GM12878 (cell line): ENCODE data around the gene ESRP2. TPM values are rescaled to one million over a fixed set of nuclear protein-coding genes. Genes with fewer than 3 reads are reported as not detected.

Experiments used
- ATAC-seq: fragments of 200-7000 bp; cut with Tn5 transposase; 3 replicates; pipeline ENCODE4 v1.9.1; 2020; ENCODE audit warnings: mild to moderate bottlenecking, moderate library complexity
- BruUV-seq: library from RNA; stranded (reverse); fragments of 400-500 nt; replicated peaks from 2 replicates; lab custom pipeline; 2021; lab: Mats Ljungman, UMichigan
- CTCF ChIA-PET: fragments of 300-600 bp; sonication (Branson Sonifier 250); formaldehyde crosslinking; extraction: SDS; loops from one replicate; lab custom pipeline; 2021; ENCODE audit warnings: inconsistent platforms; lab: Yijun Ruan, JAX
- POLR2A ChIA-PET: fragments of 350-600 bp; formaldehyde crosslinking; extraction: SDS; loops from one replicate; lab custom pipeline; 2021; ENCODE audit warnings: inconsistent platforms; lab: Charles Lee
- RAD21 ChIA-PET: fragments of 300-600 bp; sonication (Branson Sonifier 250); formaldehyde crosslinking; loops from one replicate; lab custom pipeline; 2023; ENCODE audit warnings: antibody characterized with exemption; ENCODE audit not compliant: unreplicated experiment; lab: Charles Lee
- SMC1A ChIA-PET: fragments of 300-600 bp; sonication (Branson Sonifier 250); formaldehyde crosslinking; loops from one replicate; lab custom pipeline; 2023; ENCODE audit not compliant: unreplicated experiment, uncharacterized antibody; lab: Charles Lee
- DNase-seq: peaks from one replicate; pipeline ENCODE4 v3.0.0-alpha.2; 2011; ENCODE audit warnings: low read depth, low spot score
- FAIRE-seq: peaks from 3 replicates; lab custom pipeline; 2011; peaks lifted over from hg19 to GRCh38; lab: Jason Lieb, UNC
- H2AFZ ChIP-seq: 2 replicates; pipeline ENCODE4 v1.6.0; 2011; ENCODE audit warnings: low read depth, low read length, control low read depth; ENCODE audit not compliant: control insufficient read depth
- H3K27ac ChIP-seq: 2 replicates; pipeline ENCODE4 v1.5.1; 2011; ENCODE audit warnings: control low read depth; ENCODE audit not compliant: control insufficient read depth, insufficient read depth
- H3K27me3 ChIP-seq, 2 experiments: replicated peaks in 1 of 2; 2 replicates each; pipeline versions ENCODE4 v1.6.0 to v1.6.1; 2011; ENCODE audit warnings: low read length in 1 of 2; ENCODE audit not compliant: control insufficient read depth in 2 of 2, insufficient read depth in 2 of 2
- H3K36me3 ChIP-seq, 2 experiments: 2 replicates each; pipeline ENCODE4 v1.5.1; 2011; ENCODE audit warnings: low read length in 1 of 2; ENCODE audit not compliant: control insufficient read depth in 2 of 2, insufficient read depth in 2 of 2
- H3K4me1 ChIP-seq: 2 replicates; pipeline ENCODE4 v1.6.1; 2011; ENCODE audit warnings: mild to moderate bottlenecking, low read length, moderate library complexity, mixed read lengths; ENCODE audit not compliant: control insufficient read depth, insufficient read depth
- H3K4me2 ChIP-seq: 2 replicates; pipeline ENCODE4 v1.6.0; 2011; ENCODE audit warnings: control low read depth; ENCODE audit not compliant: control insufficient read depth, insufficient read depth
- H3K4me3 ChIP-seq: fragments of 200-600 bp; sonication (generic); 2 replicates; pipeline ENCODE4 v1.5.1; 2016
- H3K79me2 ChIP-seq: 2 replicates; pipeline ENCODE4 v1.6.0; 2011; ENCODE audit warnings: low read length; ENCODE audit not compliant: control insufficient read depth, insufficient read depth
- H3K9ac ChIP-seq: 2 replicates; pipeline ENCODE4 v1.8.0; 2011; ENCODE audit warnings: low read length, control low read depth, mixed read lengths; ENCODE audit not compliant: control insufficient read depth, insufficient read depth
- H3K9me3 ChIP-seq: replicated peaks from 3 replicates; pipeline ENCODE4 v1.5.1; 2011; ENCODE audit warnings: mild to moderate bottlenecking, low read length; ENCODE audit not compliant: control insufficient read depth, insufficient read depth
- H4K20me1 ChIP-seq: 2 replicates; pipeline ENCODE4 v1.6.0; 2011; ENCODE audit not compliant: control insufficient read depth, insufficient read depth
- ATF2 ChIP-seq: IDR thresholded peaks from 2 replicates; pipeline ENCODE4 v1.6.1; 2012; ENCODE audit warnings: low read length, inconsistent platforms
- BMI1 ChIP-seq: fragments of 450-650 bp; IDR thresholded peaks from 2 replicates; pipeline ENCODE4 v1.6.1; 2016; ENCODE audit warnings: mild to moderate bottlenecking, moderate library complexity, borderline replicate concordance
- FOXM1 ChIP-seq: IDR thresholded peaks from 2 replicates; pipeline ENCODE4 v1.6.1; 2012; ENCODE audit warnings: low read depth, mild to moderate bottlenecking, inconsistent platforms, low read length, moderate library complexity
- HDAC2 ChIP-seq: fragments of 200-600 bp; sonication (generic); IDR thresholded peaks from 2 replicates; pipeline ENCODE4 v1.6.1; 2017
- IRF4 ChIP-seq: IDR thresholded peaks from 2 replicates; pipeline ENCODE4 v1.6.1; 2011; ENCODE audit warnings: low read depth, low read length
- KAT2A ChIP-seq: conservative IDR thresholded peaks from 2 replicates; pipeline ENCODE4 v1.6.1; 2011; ENCODE audit warnings: low read depth, low read length; ENCODE audit not compliant: control insufficient read depth
- KLF5 ChIP-seq: fragments of 450-650 bp; IDR thresholded peaks from 2 replicates; pipeline ENCODE4 v1.6.1; 2014; ENCODE audit warnings: mild to moderate bottlenecking; ENCODE audit not compliant: partially characterized antibody
- MEF2B ChIP-seq: fragments of 450-650 bp; IDR thresholded peaks from 2 replicates; pipeline ENCODE4 v1.6.1; 2018; ENCODE audit warnings: mild to moderate bottlenecking, moderate library complexity; ENCODE audit not compliant: partially characterized antibody, poor library complexity, severe bottlenecking
- POLR2A ChIP-seq: IDR thresholded peaks from 2 replicates; pipeline ENCODE4 v1.6.1; 2011; ENCODE audit warnings: low read depth, mild to moderate bottlenecking, low read length
- POLR2AphosphoS5 ChIP-seq: IDR thresholded peaks from 2 replicates; pipeline ENCODE4 v1.6.1; 2011; ENCODE audit warnings: mild to moderate bottlenecking, low read length, inconsistent platforms
- RUNX3 ChIP-seq: IDR thresholded peaks from 2 replicates; pipeline ENCODE4 v1.6.1; 2012; ENCODE audit warnings: low read length, inconsistent platforms
- SMARCA5 ChIP-seq: fragments of 450-650 bp; IDR thresholded peaks from 2 replicates; pipeline ENCODE4 v1.6.1; 2017; ENCODE audit warnings: mild to moderate bottlenecking
- YBX1 ChIP-seq: fragments of 450-650 bp; IDR thresholded peaks from 2 replicates; pipeline ENCODE4 v1.6.1; 2016; ENCODE audit warnings: antibody characterized with exemption
- ZBTB11 ChIP-seq: fragments of 450-650 bp; formaldehyde crosslinking; IDR thresholded peaks from 2 replicates; pipeline ENCODE4 v1.5.0; 2022; ENCODE audit warnings: mild to moderate bottlenecking, missing genetic modification characterization
- WGBS: methylation state at CpG from one replicate; pipeline ENCODE4 v1.1.6; 2016; ENCODE audit warnings: low lambda C conversion rate; ENCODE audit not compliant: insufficient replicate concordance, insufficient coverage; ENCODE audit errors: missing lambda C conversion rate; 5-methylcytosine and 5-hydroxymethylcytosine counted together
- in situ Hi-C: fragments of 300-500 bp; cut with MboI; formaldehyde crosslinking; loops from 9 replicates; pipeline ENCODE4 v1.14.3; 2018; ENCODE audit warnings: mixed read lengths
- intact Hi-C: fragments of 100-400 bp; cut with micrococcal nuclease; formaldehyde crosslinking; loops from one replicate; pipeline ENCODE4 v1.14.2; 2022; ENCODE audit not compliant: unreplicated experiment
- polyA plus RNA-seq, 11 experiments: library from polyadenylated mRNA; depleted of rRNA in 4 of 11; unstranded in 6 of 11; stranded (reverse) in 5 of 11; fragments of >200 nt; fragmentation: Nextera tagmentation in 4 of 11; fragmentation: Illumina TruSeq in 1 of 11; extraction: Ambion mirVana in 4 of 11; extraction: Trizol in 1 of 11; gene quantifications; 1 replicate in 1 of 11; 2 replicates in 10 of 11; pipeline versions ENCODE4 v1.2.1 to v1.2.3, GENCODE V29; 2011 to 2016; ENCODE audit warnings: inconsistent platforms in 2 of 11, missing spikeins in 2 of 11, low read depth in 1 of 11
- total RNA-seq, 4 experiments: library from RNA; depleted of rRNA in 3 of 4; stranded (reverse); fragments of >200 nt in 3 of 4; fragmentation: Illumina TruSeq in 1 of 4; extraction: Trizol in 1 of 4; gene quantifications; 2 replicates each; pipeline versions ENCODE4 v1.2.1 to v1.2.3, GENCODE V29; 2013 to 2021
- TF ChIP-seq, protein P1 (sequence below): IDR thresholded peaks from 2 replicates; pipeline ENCODE4 v1.6.1; 2011; ENCODE audit warnings: borderline replicate concordance, low read depth, mild to moderate bottlenecking, moderate library complexity, low read length; ENCODE audit not compliant: insufficient read depth, poor library complexity, severe bottlenecking
- TF ChIP-seq, protein P2 (sequence below): IDR thresholded peaks from 2 replicates; pipeline ENCODE4 v1.6.1; 2011; ENCODE audit warnings: low read depth, mild to moderate bottlenecking, low read length, moderate library complexity, borderline replicate concordance; ENCODE audit errors: extremely low read depth
- TF ChIP-seq, protein P3 (sequence below): fragments of 450-650 bp; IDR thresholded peaks from 2 replicates; pipeline ENCODE4 v1.6.1; 2017; ENCODE audit warnings: borderline replicate concordance

Gene ESRP2
- total and polyA plus RNA-seq, 10 of the 15 experiments (the other 5 are each of a cell fraction or from before 2014, with no cell fraction given), result 0.04 to 0.64 (median 0.08) TPM; not detected in 3

DNA sequence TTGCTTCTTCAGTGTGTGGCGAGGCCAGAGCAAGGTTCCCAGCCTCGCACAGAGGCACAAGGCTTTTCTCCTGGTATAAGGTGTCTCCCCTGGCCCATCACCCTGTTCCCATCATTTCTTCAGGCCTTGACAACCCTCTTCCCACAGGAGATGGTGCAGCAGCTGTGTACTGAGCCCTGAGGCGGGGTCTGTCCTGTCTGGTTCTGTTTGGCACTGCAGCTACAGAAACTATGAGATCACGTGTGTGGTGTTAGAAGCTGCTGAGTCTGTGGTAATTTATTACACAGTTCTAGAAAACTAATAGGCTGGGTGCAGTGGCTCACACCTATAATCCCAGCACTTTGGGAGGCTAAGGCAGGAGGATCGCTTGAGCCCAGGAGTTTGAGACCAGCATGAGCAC, 16.5 kb upstream of the ESRP2 start:
- Histone ChIP-seq H3K4me2 (no peak overlapping the region), H3K4me3 (no peak overlapping the region), H3K27ac (no peak overlapping the region), H2AFZ (no peak overlapping the region), H4K20me1 (no peaks in the 10 kb centered on the region), H3K79me2 (no peaks in the 10 kb centered on the region), H3K4me1 (peaks cover 9% of the 10 kb centered on the region), H3K36me3 (peaks cover 1 to 3% of the 10 kb centered on the region in 2 experiments; a peak in 2 of 4 replicates), H3K9me3 (no peaks in the 10 kb centered on the region), H3K9ac (no peak overlapping the region), H3K27me3 (no peaks in the 10 kb centered on the region)
- ChIA-PET SMC1A (interaction anchor here (0.6 to 2.6 kb wide), 3 partner anchors 9 to 78 kb away, joined by 3 to 13 read pairs (median 10); no protein-coding TSS in a partner anchor), RAD21 (interaction anchor here (0.9 kb wide), 1 partner anchor 11 kb away, joined by 3 read pairs; no protein-coding TSS in a partner anchor), CTCF (interaction anchor here (0.6 to 3.4 kb wide), 5 partner anchors 9 to 76 kb away, joined by 3 to 25 read pairs (median 15); partner anchors contain the start of gene SLC7A6), POLR2A (interaction anchor here (0.6 to 1.7 kb wide), 4 partner anchors 33 to 172 kb away, joined by 3 to 7 read pairs (median 4); no protein-coding TSS in a partner anchor)
- WGBS, result 97% methylated on average over 5 of the region's 5 CpGs
- in situ Hi-C loops (no loop called here), intact Hi-C loops (no loop called here)
- TF ChIP-seq FOXM1 (no peak), RUNX3 (no peak), HDAC2 (no peak), MEF2B (no peak), KLF5 (no peak), SMARCA5 (no peak), BMI1 (no peak), POLR2A (no peak), ZBTB11 (CRISPR knock-in tag) (no peak), YBX1 (no peak), POLR2AphosphoS5 (no peak), ATF2 (no peak), IRF4 (no peak), KAT2A (no peak)
- TF ChIP-seq, protein P1, sequence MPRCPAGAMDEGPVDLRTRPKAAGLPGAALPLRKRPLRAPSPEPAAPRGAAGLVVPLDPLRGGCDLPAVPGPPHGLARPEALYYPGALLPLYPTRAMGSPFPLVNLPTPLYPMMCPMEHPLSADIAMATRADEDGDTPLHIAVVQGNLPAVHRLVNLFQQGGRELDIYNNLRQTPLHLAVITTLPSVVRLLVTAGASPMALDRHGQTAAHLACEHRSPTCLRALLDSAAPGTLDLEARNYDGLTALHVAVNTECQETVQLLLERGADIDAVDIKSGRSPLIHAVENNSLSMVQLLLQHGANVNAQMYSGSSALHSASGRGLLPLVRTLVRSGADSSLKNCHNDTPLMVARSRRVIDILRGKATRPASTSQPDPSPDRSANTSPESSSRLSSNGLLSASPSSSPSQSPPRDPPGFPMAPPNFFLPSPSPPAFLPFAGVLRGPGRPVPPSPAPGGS, result no peak
- TF ChIP-seq, protein P2, sequence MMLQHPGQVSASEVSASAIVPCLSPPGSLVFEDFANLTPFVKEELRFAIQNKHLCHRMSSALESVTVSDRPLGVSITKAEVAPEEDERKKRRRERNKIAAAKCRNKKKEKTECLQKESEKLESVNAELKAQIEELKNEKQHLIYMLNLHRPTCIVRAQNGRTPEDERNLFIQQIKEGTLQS, result no peak
- TF ChIP-seq, protein P3, sequence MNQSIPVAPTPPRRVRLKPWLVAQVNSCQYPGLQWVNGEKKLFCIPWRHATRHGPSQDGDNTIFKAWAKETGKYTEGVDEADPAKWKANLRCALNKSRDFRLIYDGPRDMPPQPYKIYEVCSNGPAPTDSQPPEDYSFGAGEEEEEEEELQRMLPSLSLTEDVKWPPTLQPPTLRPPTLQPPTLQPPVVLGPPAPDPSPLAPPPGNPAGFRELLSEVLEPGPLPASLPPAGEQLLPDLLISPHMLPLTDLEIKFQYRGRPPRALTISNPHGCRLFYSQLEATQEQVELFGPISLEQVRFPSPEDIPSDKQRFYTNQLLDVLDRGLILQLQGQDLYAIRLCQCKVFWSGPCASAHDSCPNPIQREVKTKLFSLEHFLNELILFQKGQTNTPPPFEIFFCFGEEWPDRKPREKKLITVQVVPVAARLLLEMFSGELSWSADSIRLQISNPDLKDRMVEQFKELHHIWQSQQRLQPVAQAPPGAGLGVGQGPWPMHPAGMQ, result no peak
- FAIRE-seq (no peak), DNase-seq (no peak), ATAC-seq (peak; percentile 32; the same call in 2 of the 3 replicates)
- no TSS peak for BruUV-seq
